HG03095 (cell line): ENCODE measurements around the gene WNT3.

Experiments used
- ATAC-seq: cut with Tn5 transposase; IDR thresholded peaks from one replicate; pipeline ENCODE4 v1.9.1; 2021; ENCODE audit warnings: moderate library complexity; ENCODE audit not compliant: unreplicated experiment

The WNT3 gene

GRCh38 chr17:46837521-46837920, 19.0 kb upstream of the WNT3 start:
- no peak for ATAC-seq

GRCh38 chr17:46836500-46836899, 18.0 kb upstream of the WNT3 start:
- no peak for ATAC-seq

GRCh38 chr17:46834846-46835245, 16.4 kb upstream of the WNT3 start:
- ATAC-seq = no peak

- ATAC-seq = no peak
Observed at GRCh38 chr17:46833840-46834208, 15.3 kb upstream of the WNT3 start.

- no peak for ATAC-seq
Observed at GRCh38 chr17:46832945-46833839, 14.7 kb upstream of the WNT3 start.

- no peak for ATAC-seq
Observed at GRCh38 chr17:46832331-46832821, 13.9 kb upstream of the WNT3 start.

- ATAC-seq = no peak
Observed at GRCh38 chr17:46831573-46832330, 13.3 kb upstream of the WNT3 start.

- no peak for ATAC-seq
Observed at GRCh38 chr17:46827274-46827673, 8.8 kb upstream of the WNT3 start.

- no peak for ATAC-seq
Observed at GRCh38 chr17:46826116-46826515, 7.6 kb upstream of the WNT3 start.

GRCh38 chr17:46823657-46824056, 5.2 kb upstream of the WNT3 start:
- no peak for ATAC-seq

GRCh38 chr17:46822388-46822921, 4.0 kb upstream of the WNT3 start:
- ATAC-seq = no peak

- ATAC-seq = no peak
Observed at GRCh38 chr17:46821482-46822387, 3.2 kb upstream of the WNT3 start.

- ATAC-seq = no peak
Observed at GRCh38 chr17:46820592-46821450, 2.3 kb upstream of the WNT3 start.

GRCh38 chr17:46819906-46820351, 1.4 kb upstream of the WNT3 start:
- no peak for ATAC-seq

- ATAC-seq = no peak
Observed at GRCh38 chr17:46818929-46819859, 702 bp upstream of the WNT3 start.

- no peak for ATAC-seq
Observed at GRCh38 chr17:46817901-46818209, 637 bp downstream of the WNT3 start.

- ATAC-seq = no peak
Observed at GRCh38 chr17:46817151-46817900, 1.2 kb downstream of the WNT3 start.
